Effector CD8-positive, alpha-beta T cell (primary cell): ENCODE measurements around the gene EVA1A.

Source experiments
- DNase-seq: peaks from one replicate; lab custom pipeline; 2025; lab: John Stamatoyannopoulos, UW

Gene EVA1A

GRCh38 chr2:75540994-75541393, 19.7 kb downstream of the EVA1A start:
- DNase-seq, result no peak

GRCh38 chr2:75539955-75540716, 20.6 kb downstream of the EVA1A start:
- DNase-seq, result no peak

- no peak for DNase-seq
These were observed 21.9 kb downstream of the EVA1A start for GRCh38 chr2:75538521-75539490.

- DNase-seq, result no peak
These were observed 23.1 kb downstream of the EVA1A start for GRCh38 chr2:75537658-75538057.

- no peak for DNase-seq
These were observed 27.6 kb downstream of the EVA1A start for GRCh38 chr2:75533135-75533534.

GRCh38 chr2:75532488-75532887, 28.3 kb downstream of the EVA1A start:
- DNase-seq, result no peak

- DNase-seq, result no peak
These were observed 32.3 kb downstream of the EVA1A start for GRCh38 chr2:75528221-75528977.

GRCh38 chr2:75527676-75528075, 33.1 kb downstream of the EVA1A start:
- DNase-seq, result no peak

GRCh38 chr2:75526842-75527241, 33.9 kb downstream of the EVA1A start:
- no peak for DNase-seq

GRCh38 chr2:75525434-75526310, 35.1 kb downstream of the EVA1A start:
- no peak for DNase-seq

GRCh38 chr2:75524276-75524911, 36.3 kb downstream of the EVA1A start:
- DNase-seq, result no peak

- no peak for DNase-seq
These were observed 37.1 kb downstream of the EVA1A start for GRCh38 chr2:75523313-75524275.

- no peak for DNase-seq
These were observed 38.0 kb downstream of the EVA1A start for GRCh38 chr2:75522543-75523312.

GRCh38 chr2:75521225-75521872, 39.4 kb downstream of the EVA1A start:
- no peak for DNase-seq

GRCh38 chr2:75519843-75520242, 40.9 kb downstream of the EVA1A start:
- DNase-seq, result no peak

- no peak for DNase-seq
These were observed 41.9 kb downstream of the EVA1A start for GRCh38 chr2:75518638-75519465.

- no peak for DNase-seq
These were observed 43.0 kb downstream of the EVA1A start for GRCh38 chr2:75517547-75518230.
